HG03095 (cell line): Measurements from ENCODE around the gene WHRN.

Experiments
- ATAC-seq: cut with Tn5 transposase; IDR thresholded peaks from one replicate; pipeline ENCODE4 v1.9.1; 2021; ENCODE audit warnings: moderate library complexity; ENCODE audit not compliant: unreplicated experiment

Gene WHRN

DNA sequence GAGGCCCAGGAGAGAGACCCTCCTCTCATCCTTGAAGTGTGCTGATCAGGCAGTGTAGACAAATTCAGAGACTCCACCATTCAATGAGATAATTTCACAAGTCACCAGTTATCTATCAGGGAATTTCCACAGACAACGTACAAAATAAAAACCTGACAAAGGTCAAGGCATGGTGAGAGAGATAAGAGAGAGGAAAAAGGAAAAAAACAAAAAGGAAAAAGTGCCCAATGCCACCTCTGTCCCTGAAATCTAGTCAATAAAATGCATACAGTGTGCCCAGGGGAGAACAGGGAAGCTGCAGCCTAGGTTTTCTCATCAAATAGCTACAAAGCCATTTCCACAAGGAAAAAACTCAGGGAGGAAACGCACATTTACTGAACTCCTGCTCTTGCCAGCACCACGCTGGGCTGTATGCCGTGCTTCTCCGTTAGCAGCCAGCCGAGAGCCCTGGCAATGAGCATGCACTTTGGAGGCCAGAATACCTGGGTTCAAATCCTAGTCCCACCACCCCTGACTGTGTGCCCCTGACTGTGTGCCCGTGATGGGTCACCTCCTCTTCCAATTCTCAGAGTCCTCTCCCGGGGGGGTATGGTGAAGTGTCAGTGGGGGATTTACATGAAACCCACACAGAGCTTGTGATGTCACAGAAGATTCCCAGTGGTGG lies 11.6 kb downstream of the WHRN start:
- ATAC-seq: no peak

DNA sequence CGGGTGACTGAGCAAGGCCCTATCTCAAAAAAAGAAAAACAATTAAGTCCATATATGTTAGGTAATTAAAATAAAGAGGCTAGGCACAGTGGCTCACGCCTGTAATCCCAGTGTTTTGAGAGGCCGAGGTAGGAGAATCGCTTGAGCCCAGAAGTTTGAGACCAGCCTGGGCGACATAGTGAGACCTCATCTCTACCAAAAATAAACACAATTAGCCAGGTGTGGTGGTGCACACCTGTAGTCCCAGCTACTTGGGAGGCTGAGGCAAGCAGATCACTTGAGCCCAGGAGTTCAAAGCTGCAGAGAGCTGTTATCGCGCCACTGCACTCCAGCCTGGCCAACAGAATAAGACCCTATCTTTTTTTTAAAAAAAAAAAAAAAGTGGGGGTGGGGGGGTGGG lies 12.3 kb downstream of the WHRN start:
- ATAC-seq: no peak

DNA sequence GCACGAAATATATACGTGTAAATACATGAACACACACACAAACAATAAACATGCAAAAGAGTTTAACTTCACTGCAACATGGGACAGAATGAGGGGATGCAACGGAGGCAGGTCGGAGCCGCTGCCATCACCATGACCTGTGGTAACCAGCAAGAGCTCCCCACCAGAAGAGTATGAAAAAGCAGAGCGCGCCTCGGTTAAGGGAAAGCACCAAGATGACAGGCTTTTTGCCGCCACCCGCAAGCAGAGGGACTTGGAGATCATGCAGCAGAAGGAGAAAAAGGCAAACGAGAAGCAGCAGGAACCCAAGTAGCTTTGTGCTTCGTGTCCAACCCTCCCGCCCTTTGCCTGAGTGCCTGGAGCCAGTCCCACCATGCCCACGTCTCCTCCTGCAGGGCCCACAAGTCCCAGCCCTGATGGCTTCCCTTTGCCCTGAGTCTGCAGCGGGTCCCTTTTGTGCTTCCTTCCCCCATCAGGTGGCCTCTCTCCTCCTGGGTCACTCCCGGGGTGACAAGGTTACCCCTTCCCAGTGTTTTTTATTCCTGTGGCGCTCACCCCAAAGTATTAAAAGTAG lies 13.8 kb downstream of the WHRN start:
- no peak for ATAC-seq

DNA sequence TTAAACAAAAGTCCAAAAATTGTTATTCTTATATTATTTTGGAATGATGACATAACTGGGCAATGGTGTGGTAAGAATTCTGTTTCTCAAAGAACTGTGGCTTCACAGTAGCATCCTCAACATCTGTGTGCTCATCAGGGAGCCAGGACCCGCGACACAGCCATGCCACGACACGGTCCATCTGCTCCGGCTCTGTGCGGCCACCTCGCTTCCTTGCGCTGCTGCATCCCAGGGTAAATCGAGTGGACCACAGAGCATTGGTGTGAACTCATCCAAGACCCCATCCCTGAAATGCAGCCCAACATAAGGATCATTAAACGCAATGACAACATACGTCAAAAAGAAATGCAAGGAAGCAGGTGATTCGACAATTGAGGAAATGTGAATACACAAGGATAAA lies 15.3 kb downstream of the WHRN start:
- ATAC-seq: no peak

DNA sequence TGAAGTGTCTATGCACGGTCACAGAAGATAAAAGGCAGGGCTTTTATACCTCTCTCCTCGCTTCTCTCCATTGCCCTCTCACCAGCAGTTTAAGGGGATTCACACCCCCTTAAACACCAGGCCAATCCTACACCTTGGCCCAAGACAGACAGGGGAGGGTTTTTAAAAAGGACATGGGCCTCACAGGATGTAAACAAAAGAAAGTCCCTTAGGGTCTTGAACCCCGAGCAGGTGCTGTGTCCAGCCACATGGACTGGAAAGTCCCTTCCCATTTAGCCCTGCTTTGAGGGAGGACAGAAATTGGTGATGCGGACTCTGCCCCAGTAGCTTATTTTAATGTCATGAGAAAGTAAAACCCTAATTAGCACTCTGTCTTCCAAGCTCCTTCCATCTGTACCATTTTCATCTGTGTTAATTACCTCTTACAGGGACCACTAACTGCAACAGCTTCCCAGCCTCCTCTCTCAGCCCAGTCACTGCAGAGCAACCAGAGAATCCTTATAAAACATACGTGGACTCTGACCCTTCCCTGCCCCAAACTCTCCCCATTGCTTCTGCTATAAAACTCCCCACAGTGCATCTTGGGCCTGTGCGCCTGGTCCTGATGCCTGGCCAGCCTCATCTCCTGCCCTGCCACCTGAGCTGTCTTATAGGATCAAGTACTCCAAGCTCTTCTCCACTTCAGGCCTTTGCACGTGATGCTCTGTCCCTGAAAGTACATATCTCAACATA lies 16.7 kb downstream of the WHRN start:
- ATAC-seq: no peak

DNA sequence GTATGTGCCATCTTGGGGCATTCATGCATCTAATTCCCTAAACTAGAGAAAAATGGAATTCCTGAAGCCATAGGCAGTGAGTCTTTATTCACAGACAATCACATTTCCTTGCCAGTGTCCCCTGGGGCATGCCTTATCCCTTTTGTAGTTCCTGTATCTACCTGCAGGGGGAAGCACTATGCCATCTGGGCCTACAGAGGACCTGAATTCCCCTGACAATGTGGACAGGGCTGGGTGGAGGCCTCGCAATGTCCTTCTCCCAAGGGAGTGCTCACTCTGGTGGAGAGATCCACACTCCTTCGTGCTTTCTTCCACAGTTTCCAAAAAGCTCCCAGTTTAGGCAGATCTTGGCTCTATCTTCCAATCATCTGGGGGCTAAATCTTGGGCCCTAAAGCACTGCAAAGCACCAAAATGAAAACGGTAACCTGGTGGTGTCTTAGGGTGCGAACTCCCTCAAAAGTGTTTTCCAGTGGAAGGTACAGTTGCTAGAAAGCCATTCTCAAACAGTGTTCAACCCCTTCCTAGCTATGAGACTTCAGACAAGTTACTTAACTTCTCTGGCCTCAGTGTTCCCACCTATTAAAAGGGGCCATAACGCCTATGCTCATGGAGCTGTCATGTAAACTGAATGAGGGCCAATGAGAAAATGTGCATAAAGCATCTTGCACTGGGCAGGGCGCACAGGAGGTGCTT lies 17.5 kb downstream of the WHRN start:
- peak; percentile 57 for ATAC-seq

DNA sequence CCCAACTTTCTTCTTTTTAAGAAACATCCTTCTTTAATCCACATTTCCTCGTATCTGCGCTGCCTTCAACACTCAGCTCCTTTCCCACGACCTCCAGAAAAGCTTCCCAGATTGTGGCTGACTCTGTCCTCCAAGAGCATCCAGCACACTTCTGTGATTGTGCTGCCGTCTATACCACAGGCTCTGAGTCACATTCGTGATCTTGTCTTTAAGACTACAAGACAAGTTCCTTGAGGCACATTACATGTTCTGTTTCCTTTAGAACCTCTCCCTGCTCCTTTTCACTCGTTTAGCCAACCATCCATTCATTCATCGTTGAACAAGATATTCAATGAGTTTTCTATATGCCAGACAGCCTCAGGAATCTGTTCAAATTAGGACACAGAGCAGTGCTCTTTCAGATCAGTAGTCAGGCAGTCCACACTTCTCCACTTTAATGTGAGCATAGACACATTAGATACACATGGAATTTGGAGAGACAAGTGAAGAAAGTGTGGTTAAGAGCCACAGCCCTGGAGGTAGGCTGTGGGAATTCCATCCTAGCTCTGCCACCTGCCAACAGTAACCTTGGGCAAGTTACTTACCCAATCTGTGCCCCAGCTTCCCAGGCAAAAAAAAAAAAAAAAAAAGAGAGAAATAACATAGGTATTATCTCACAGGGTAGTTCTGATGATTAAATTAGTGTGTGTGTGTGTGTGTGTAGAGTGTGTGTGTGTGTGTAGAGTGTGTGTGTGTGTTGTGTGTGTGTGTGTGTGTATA lies 18.9 kb downstream of the WHRN start:
- no peak for ATAC-seq

DNA sequence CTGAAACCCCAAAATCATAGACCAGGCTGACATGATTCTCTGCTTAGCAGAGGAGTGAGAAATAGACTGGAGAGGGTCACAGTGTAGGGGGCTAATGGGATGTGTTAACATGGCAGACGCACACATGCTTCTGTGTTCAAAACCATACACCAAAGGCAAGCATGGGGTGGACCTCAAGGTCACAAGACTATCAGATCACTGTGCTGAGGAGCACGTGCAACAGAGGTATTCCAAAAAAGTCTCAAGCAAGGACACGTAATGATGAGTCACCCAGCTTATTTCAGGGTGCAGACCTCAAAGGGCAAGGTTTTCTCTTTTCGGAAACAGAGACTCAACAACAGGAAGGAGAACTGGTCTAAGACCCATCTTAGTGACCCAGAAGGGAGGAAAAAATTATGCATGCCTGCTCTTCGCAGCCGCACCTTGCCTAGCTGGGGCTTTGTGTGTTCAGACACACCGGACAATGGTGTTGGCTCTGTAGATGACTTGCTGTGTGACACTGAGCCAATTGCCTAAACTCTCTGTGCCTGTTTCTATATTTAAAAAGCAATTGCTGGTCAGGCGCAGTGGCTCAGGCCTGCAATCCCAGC lies 20.3 kb downstream of the WHRN start:
- peak; percentile 77 for ATAC-seq

DNA sequence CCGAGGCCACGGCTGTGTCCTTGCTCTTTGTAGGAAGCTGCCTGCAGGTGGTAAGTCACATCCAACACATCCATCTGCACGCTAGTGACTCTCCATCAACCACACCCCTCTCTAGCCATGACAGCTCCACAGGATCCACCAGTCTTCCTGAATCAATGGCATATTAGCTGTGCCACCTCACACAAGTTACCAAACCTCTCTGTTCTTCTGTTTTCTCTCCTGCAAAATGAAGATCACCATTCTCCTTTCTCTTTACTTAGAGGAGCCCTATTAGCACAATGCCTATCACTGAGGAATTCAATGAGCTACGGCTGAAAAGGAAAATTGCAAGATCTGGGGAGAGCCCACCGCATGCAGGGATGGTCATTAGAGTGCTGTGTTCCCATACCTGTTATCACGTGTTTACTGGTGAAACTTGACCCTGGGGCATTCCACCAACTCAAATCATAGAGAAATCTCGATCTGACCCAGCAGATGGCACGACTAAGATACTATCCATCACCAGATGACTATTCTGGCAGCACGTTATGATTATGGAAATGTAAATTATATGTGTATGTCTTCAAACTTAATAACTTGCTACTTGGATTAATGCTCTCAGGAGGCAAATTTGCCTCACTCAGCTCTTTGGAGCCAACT lies 20.9 kb downstream of the WHRN start:
- no peak for ATAC-seq

DNA sequence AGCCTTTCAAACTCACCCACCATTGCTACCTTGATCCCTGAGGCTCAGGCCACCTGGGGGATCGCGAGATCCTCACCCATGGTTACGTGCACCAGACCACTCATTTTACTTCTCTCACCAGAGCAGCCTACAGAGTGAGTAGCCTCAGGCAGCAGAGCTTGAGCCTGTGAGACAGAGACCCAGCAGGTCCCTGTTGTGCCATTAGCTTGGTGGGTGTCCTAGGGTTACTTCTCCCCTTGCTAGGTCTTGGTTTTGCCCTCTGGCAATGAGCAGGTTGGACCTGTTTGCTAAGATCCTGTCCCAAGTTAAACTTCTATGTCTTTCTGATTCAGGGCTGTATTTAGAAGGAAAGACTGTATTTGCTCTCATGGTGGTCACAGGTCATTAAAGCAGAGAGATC lies 21.8 kb downstream of the WHRN start:
- no peak for ATAC-seq

DNA sequence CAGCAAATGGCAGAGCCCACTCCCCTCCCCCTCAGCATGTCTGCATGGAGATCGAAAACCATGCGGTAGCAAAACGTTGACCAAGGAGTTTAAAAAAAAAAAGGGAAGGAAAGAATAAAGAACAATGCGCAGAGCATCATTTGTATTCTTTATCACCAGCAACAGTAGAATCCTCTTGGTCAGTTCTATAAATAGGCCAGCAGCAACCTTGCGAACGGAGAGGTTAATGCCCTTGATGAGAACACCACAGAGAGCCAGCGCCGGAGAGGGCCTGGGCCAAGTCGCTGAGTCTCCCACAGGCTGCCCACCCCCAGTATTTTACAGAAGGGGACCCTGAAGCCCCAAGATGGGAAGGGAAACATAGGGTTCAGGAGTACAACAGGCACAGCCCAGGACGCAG lies 22.7 kb downstream of the WHRN start:
- ATAC-seq: no peak

DNA sequence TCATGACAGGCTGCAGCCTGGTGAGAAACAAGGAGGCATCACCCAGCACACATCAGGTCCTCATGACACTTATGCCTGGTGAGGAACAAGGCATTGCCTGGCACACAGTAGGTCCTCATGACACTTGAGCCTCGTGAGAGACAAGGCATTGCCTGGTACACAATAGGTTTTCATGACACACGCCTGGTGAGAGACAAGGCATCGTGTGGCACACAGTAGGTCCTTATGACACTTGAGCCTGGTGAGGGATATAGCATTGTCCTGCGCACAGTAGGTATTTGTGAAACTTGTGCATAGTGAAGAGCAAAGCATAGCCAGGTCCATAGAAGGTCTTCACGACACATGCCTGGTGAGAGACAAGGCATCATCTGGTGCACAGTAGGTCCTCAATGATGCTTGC lies 23.5 kb downstream of the WHRN start:
- ATAC-seq: no peak

DNA sequence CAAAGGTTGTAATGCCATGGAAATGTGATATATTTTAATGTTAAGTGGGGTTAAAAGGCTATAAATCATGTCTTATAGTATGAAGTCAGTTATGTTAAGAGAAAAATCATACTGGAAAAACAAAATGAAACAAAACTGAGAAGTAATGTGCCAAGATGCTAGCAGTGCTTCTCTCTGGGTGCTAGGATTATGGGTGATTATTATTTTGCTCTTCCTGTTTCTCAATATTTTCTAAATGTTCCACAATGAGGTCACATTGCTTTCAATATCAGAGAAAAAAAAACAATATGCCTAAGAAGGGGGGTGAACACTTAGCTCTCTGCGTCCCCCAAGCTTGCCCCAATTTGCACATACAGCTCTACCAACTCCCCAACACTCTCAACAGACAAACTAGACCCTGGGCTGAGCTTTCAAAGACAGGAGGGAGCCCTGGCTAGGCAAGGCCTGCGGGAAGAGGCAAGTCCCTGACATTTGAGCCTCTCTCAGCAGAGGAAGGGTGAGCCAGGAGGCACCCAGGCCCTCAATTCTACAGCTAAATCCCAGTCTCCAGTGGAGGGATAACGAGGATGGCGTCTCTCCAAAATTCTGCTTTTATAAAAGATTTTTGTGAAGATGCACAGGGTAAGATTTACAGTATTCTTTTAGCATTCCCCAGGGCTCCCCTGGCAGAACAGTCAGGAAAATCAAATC lies 24.4 kb downstream of the WHRN start:
- no peak for ATAC-seq

DNA sequence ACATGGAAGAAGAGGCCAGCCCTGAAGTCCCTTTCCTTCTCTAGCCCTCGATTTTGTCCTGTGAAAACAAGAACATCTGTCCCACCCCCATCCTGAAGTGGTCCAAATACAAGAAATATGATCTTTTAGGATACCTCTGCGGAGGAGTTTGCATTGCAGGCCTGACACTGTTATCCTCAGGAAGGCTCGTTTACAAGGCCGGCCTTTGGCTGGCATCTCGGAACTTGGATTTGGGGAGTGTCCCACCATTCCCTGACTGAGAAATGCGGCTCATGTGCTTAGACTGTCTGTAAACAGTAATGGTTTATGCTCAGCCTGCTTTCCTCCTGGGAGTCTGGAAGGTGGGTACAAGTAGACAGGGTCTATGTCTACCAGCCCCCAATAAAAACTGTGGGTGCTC lies 26.4 kb downstream of the WHRN start:
- ATAC-seq: no peak

DNA sequence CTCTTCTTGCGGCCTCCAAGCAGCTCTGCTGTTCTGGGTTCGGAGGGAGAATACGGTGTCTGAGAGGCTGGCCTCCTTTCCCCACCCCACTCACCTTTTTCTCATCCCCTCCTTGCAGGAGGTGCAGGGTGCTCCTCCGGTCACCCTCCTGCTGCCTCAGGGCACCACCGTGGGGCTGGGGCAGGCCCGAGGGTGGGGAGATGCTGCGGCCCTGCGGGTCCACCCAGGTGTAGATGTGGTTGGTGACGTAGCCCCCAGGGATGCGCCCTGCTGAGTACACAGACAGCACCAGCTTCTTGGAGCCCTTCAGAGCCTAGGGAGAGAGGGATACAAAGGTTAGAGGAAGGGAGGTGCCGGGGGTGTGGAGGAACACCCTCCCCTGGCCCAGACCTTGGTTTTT lies 26.8 kb downstream of the WHRN start:
- ATAC-seq: no peak

DNA sequence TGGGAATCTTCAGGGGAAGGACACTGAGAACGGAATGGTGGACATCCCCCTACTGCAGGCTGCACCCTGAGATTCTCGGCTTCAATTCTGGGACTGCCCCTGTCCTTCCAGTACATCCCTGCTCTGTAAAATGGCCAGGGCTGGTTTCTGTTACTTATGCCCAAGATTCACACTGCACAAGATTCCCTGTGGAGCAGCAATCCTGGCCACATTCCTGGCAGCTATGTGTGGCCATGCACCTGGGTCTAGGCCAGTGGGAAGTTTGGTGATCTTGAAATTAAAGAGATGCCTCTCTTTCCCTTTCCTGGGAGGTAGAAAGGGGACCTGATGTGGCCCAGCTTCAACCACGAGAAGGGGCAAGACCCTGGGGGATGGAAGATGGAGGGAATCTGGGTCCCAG lies 27.6 kb downstream of the WHRN start:
- ATAC-seq: no peak

DNA sequence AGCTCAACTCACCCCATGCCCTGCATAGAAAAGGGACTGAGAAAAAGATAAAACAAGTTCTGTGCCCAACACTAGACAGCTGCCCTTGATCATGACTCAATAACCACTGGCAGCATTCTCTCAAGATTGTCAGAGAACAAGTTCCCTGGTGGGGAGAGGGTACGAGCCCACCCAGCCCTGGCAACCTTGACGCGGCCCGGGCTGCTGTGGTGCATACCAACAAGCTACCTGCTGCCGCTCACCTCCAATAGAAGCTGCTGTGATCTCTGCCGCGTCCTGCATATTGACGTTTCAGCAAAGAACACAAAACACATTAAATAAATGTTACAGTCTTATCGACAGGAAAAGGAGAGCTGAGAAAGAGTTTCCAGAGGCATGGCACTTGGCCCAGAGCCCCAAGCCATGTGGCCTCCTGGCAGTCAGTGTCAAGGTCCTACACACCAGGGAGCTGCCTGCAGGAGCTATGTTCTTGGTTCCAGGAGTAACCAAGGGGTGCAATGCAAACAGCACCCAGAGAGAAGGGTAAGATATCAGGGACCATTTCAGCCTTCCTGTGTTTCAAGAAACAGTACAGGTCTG lies 28.3 kb downstream of the WHRN start:
- no peak for ATAC-seq

DNA sequence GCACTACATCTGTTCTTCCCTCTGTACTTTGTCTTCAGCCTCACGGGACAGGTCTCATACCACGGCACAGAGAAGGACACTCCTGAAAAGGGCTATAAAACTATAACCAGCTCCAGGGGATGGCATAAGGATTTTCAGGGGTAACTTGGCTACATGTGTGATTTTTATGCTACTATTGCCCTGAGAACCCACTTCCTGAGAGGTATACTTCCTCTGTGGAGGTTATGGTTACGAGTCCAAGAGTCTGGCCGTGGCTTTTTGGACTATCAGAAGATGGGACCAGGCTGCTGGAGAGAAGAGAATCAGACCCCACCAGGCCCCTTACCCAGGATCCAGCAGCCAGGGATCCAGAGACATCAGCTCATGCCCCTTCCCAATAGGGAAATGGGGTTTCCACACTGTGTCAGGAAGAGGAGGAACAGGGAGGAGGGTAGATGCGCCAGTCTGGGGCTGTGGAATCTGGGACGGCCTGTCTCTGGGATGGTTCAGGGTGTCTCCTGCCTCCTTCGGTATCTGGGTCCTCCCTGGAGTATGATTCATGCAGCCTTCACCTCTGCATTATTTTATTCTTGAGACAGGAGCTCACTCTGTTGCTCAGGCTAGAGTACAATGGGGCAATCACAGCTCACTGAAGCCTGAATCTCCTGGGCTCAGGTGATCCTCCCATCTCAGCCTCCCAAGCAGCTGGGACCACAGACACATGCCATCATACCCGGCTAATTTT lies 29.7 kb downstream of the WHRN start:
- no peak for ATAC-seq

DNA sequence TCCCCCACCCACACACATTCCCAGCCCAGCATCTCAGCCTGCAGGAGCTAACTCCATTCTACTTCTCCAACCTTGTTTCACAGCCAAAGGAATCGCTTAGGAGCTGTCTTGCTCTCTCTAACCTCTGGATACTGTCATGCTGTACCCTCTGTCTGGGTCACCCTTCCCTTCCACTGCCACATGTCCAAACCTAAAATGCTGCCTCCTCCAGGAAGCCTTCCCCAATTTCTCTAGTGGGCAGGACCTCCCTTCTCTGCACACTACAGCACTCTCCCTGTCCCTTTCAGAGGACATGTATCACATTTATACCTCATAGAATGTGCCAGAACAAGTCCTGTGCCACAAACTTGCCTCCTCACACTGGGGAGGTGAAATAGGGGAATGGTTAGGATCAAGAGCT lies 30.8 kb downstream of the WHRN start:
- ATAC-seq: no peak
